Stimulated activated CD4-positive, alpha-beta T cell treated with anti-CD3 and anti-CD28 coated beads, Interleukin-12 subunit alpha, Interleukin-12 subunit beta, amount 100 ng/mL, for 48 hours (primary cell): ENCODE results near the gene RAD51AP1.

Source experiments
- DNase-seq, 3 donors: peaks; one replicate each; pipeline ENCODE4 v3.0.0-alpha.2; 2020; ENCODE audit warnings: low read depth in 2 of 3, low spot score in 1 of 3

The RAD51AP1 gene

DNA sequence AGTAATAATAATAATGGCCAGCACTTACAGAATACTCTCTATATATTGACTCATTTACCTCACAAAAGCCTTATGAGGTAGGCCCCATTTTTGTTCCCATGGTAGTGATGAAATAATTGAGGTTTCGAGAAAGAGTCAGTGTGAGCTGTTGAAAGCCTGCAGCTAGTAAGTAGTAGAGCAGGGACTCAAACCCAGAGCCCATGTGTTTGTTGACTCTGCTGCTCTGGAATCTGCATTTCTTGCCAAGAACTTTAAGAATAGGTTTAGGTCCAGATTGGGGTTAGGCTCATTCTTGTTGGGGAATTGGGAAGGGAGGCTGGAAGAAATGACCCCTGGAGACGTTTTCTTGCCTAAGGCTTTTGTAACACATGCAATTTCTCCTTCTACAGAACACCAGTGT lies 51.3 kb downstream of the RAD51AP1 start:
- DNase-seq: no peak

DNA sequence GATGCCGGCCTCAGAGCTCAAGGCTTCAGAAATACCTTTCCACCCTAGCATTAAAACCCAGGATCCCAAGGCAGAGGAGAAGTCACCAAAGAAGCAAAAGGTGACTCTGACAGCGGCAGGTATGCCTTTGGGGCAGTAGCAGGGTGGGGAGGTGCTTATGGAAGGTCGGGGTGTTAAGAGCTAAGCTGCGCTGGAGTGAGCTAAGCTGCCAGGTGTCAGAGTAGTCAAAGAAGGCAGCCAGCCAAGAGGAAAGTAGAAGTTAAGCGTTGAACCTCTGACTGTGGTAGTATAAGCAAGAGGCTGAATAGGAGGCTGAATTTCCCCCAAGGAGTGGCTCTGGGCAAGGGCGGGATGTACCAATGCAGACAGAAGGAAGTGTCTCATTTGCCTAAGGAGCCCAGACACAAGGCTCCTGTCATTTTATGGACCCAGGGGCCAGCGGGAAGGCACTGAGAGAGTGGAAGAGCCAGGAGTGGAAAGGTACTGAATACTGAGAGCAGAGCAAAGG lies 52.5 kb downstream of the RAD51AP1 start:
- DNase-seq: no peak

DNA sequence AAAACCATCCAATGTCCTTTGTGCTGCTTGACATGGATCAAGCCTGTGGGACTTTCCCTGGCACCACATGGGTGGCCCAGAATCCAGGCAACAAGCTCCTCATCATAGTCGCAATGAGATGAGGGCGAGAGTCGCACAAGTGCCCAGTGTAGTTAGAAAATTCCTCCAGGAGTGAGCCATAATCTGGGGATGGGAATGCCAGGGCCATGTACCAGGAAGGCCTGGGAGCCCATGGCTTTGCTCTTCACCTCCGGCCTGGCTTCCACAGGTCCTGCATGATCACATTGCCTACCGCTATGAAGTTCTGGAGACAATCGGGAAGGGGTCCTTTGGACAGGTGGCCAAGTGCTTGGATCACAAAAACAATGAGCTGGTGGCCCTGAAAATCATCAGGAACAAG lies 57.2 kb downstream of the RAD51AP1 start:
- no peak for DNase-seq

DNA sequence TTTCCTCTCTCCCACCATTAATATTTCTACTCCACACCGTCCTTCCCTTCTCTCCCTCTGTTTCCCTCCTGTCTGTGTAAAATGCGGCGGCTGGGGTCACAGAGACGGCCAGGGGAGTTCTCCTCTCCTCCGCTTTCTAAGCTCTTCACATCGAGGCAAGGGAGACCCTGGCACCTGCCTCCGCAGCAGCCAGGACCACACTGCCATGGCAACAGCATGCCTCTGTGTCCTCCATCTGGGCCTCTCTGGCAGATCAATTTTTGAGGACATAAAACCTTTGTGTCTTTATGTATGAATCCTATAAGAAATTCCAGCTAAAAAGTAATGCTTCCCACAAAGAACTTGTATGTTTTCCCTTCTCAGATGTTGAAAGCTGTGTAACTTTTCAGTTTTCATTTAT lies 64.7 kb downstream of the RAD51AP1 start:
- no peak for DNase-seq

DNA sequence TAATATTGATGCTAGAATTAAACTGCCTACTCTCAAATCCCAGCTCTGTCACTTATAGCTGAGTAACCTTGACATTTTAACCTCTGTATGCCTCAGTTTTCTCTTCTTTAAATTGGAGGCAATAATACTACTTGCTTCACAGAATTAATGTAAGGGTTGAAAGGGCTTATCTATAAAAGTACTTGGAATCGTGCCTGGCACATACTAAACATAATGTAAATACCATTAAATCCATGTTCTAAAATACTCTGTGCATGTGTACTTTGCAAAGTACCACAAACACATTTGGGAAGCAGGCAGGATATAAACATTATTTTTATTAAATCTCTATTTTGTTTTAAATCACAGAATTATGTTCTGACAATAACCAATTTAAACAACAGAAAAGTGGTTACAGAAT lies 65.3 kb downstream of the RAD51AP1 start:
- DNase-seq: no peak

DNA sequence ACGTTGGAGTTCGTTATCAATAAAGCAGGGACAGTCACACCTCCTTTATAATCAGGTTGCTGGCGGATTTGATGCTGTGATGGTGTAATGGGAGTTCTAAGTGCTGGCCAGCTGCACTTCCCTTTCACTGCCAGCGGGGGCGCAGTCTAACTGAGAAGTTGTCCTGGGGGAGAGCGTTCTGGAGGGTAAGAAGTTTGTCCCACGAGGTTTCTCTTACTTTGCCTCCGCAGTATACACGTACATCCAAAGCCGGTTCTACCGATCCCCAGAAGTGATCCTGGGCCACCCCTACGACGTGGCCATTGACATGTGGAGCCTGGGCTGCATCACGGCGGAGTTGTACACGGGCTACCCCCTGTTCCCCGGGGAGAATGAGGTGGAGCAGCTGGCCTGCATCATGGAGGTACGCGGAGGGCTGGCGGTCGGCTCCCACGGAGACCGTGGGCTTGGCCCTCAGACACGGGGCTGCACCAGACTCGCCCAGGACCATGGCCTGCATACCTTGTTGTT lies 66.0 kb downstream of the RAD51AP1 start:
- DNase-seq: peak; percentile 66 to 83 (median 70)

DNA sequence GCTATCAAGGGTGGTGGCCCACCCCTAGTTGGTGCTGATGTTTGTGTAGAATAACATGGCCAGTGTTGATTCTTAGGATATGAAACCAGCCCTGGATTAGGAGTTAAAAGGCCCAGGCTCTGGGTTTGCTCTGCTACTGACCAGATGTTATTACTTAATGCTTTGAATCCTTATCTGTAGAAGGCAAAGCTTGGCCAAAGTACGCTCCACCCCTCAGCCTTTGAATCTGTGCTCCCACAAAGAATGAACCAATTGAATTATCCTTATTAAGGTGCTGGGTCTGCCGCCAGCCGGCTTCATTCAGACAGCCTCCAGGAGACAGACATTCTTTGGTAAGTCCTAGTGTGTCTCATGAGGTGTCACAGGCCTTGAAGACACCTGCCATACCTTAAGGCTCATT lies 68.4 kb downstream of the RAD51AP1 start:
- DNase-seq: no peak

DNA sequence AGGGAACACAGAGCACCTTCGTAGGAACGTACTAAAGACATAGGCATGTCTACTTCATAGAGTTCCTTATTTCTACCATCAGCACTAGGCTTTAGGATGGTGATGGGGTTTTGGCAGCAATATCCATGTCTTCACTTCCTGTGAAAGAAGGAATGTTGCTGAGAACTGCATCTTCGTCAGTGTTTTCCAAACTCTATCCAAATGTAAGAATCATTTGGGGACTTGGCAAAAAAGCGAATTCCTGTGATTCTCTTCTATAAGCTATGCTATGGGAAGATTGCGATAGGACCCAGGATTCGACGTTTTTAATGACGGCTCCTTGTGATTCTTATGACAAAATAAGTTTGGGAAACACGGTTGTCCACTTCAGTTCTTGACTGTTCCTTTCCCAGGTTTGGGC lies 70.4 kb downstream of the RAD51AP1 start:
- no peak for DNase-seq
